Endometrial microvascular endothelial cells (primary cell): ENCODE measurements around the gene CLCN3. TPM values are rescaled to one million over a fixed set of nuclear protein-coding genes. Genes with fewer than 3 reads are reported as not detected.
"Not testable (repeated sequence)": the region's sequence is repeated elsewhere in the genome, so short reads cannot be mapped to it uniquely, and the experiment has no call there.

Experiments
- in situ Hi-C: cut with HindIII; loops from 2 replicates; pipeline ENCODE4 v1.10.0; 2017; ENCODE audit warnings: low sequenced_read_pairs, low pct_unique_long_range_greater_than_20kb; ENCODE audit errors: inconsistent ontology term
- total RNA-seq: library from RNA; depleted of rRNA; stranded (reverse); fragments of >200 nt; gene quantifications from one replicate; pipeline ENCODE4 v1.2.3, GENCODE V29; 2015; ENCODE audit errors: inconsistent ontology term

Gene CLCN3
- total RNA-seq, 1 donor from 2014 or later = 24.2 TPM

GRCh38 chr4:169677150-169677748, 56.9 kb downstream of the CLCN3 start:
- in situ Hi-C loops = no loop called here

GRCh38 chr4:169678486-169678885, 58.1 kb downstream of the CLCN3 start:
- in situ Hi-C loops = not testable (repeated sequence)

- in situ Hi-C loops = not testable (repeated sequence)
These were observed 58.7 kb downstream of the CLCN3 start for GRCh38 chr4:169678951-169679591.

GRCh38 chr4:169682372-169683047, 62.1 kb downstream of the CLCN3 start:
- in situ Hi-C loops = no loop called here

GRCh38 chr4:169689681-169690080, 69.3 kb downstream of the CLCN3 start:
- in situ Hi-C loops = no loop called here

GRCh38 chr4:169690787-169691186, 70.4 kb downstream of the CLCN3 start:
- in situ Hi-C loops = no loop called here

GRCh38 chr4:169698331-169698730, 78.0 kb downstream of the CLCN3 start:
- in situ Hi-C loops = no loop called here

- in situ Hi-C loops = no loop called here
These were observed 87.7 kb downstream of the CLCN3 start for GRCh38 chr4:169707958-169708643.

GRCh38 chr4:169715826-169716225, 95.4 kb downstream of the CLCN3 start:
- in situ Hi-C loops = no loop called here

GRCh38 chr4:169716677-169717076, 96.3 kb downstream of the CLCN3 start:
- in situ Hi-C loops = no loop called here

GRCh38 chr4:169720529-169720928, 100.2 kb downstream of the CLCN3 start:
- in situ Hi-C loops = no loop called here

- in situ Hi-C loops = no loop called here
These were observed 103.0 kb downstream of the CLCN3 start for GRCh38 chr4:169723207-169723965.

GRCh38 chr4:169724260-169724659, 103.9 kb downstream of the CLCN3 start:
- in situ Hi-C loops = no loop called here

- in situ Hi-C loops = no loop called here
These were observed 107.2 kb downstream of the CLCN3 start for GRCh38 chr4:169727616-169728015.

GRCh38 chr4:169730564-169730963, 110.2 kb downstream of the CLCN3 start:
- in situ Hi-C loops = no loop called here

GRCh38 chr4:169738604-169739003, 118.2 kb downstream of the CLCN3 start:
- in situ Hi-C loops = not testable (repeated sequence)

GRCh38 chr4:169741569-169741968, 121.2 kb downstream of the CLCN3 start:
- in situ Hi-C loops = no loop called here

- in situ Hi-C loops = no loop called here
These were observed 124.2 kb downstream of the CLCN3 start for GRCh38 chr4:169744601-169745000.

- in situ Hi-C loops = no loop called here
These were observed 124.9 kb downstream of the CLCN3 start for GRCh38 chr4:169745291-169745690.
